ENCODE results near the gene LPP. TPM values are rescaled to one million over a fixed set of nuclear protein-coding genes. Genes with fewer than 3 reads are reported as not detected.
A peak's percentile ranks its signal among the peaks of the same experiment; 100 is the strongest.

Gene LPP
- total and polyA plus RNA-seq, 2 of the 13 experiments (the other 11 are each of a cell fraction or from before 2014, with no cell fraction given), result 19.2 to 29.9 TPM

- no peak for TF ChIP-seq RERE (CRISPR knock-in tag; IDR thresholded peaks at IDR 0.05; ENCODE audit: low read depth)
- no peak for TF ChIP-seq ZNF577 (CRISPR knock-in tag; IDR thresholded peaks at IDR 0.05; ENCODE audit: borderline replicate concordance, low read depth)
- no peak for TF ChIP-seq ZBTB3 (CRISPR knock-in tag; IDR thresholded peaks at IDR 0.05; ENCODE audit: borderline replicate concordance, low read depth)
- no peak for TF ChIP-seq PHF21A (CRISPR knock-in tag; IDR thresholded peaks at IDR 0.05)
- TF ChIP-seq RCOR2 (CRISPR knock-in tag; IDR thresholded peaks at IDR 0.05), result peak; percentile 59; the same call in 1 of the 2 replicates
- peak; percentile 36; the same call in 1 of the 2 replicates for TF ChIP-seq HNF4G (IDR thresholded peaks at IDR 0.05; ENCODE audit: borderline replicate concordance, low read depth, low read length)
- no peak for TF ChIP-seq HNF4G (CRISPR knock-in tag; IDR thresholded peaks at IDR 0.05; ENCODE audit: borderline replicate concordance, low read depth)
- peak; percentile 62; the same call in 1 of the 2 replicates for TF ChIP-seq POGZ (CRISPR knock-in tag; IDR thresholded peaks at IDR 0.05)
- peak; percentile 70 for TF ChIP-seq FOXP4 (CRISPR knock-in tag; IDR thresholded peaks at IDR 0.05)
- no peak for TF ChIP-seq KDM1A (CRISPR knock-in tag; IDR thresholded peaks at IDR 0.05)
- no peak for TF ChIP-seq ZKSCAN8 (CRISPR knock-in tag; IDR thresholded peaks at IDR 0.05; ENCODE audit: borderline replicate concordance)
- TF ChIP-seq NFKB2 (CRISPR knock-in tag; IDR thresholded peaks at IDR 0.05; ENCODE audit: borderline replicate concordance), result no peak
- no peak for TF ChIP-seq BCL3 (CRISPR knock-in tag; IDR thresholded peaks at IDR 0.05)
- TF ChIP-seq IKZF5 (CRISPR knock-in tag; IDR thresholded peaks at IDR 0.05), result no peak
- no peak for TF ChIP-seq ZNF557 (CRISPR knock-in tag; IDR thresholded peaks at IDR 0.05)
- TF ChIP-seq ZNF724P (CRISPR knock-in tag; IDR thresholded peaks at IDR 0.05; ENCODE audit: borderline replicate concordance), result no peak
- TF ChIP-seq SALL1 (CRISPR knock-in tag; IDR thresholded peaks at IDR 0.05), result no peak
- TF ChIP-seq FOXA1 (IDR thresholded peaks at IDR 0.05), result no peak
- peak; percentile 70 for TF ChIP-seq FOXA1 (CRISPR knock-in tag; IDR thresholded peaks at IDR 0.05)
- TF ChIP-seq KDM5A (IDR thresholded peaks at IDR 0.05; ENCODE audit: borderline replicate concordance, low read length), result no peak
- TF ChIP-seq ADNP (CRISPR knock-in tag; IDR thresholded peaks at IDR 0.05), result no peak
- TF ChIP-seq GATA4 (IDR thresholded peaks at IDR 0.05; ENCODE audit: borderline replicate concordance, low read depth), result no peak
- TF ChIP-seq THYN1 (CRISPR knock-in tag; IDR thresholded peaks at IDR 0.05; ENCODE audit: borderline replicate concordance, low read depth), result no peak
Measured at GRCh38 chr3:188840290-188840689, 686.3 kb downstream of the LPP start (continued).
